K562 (cell line): ENCODE measurements around the gene RBMS3. TPM values are rescaled to one million over a fixed set of nuclear protein-coding genes. Genes with fewer than 3 reads are reported as not detected.

Source experiments
- ATAC-seq: fragments of 200-7000 bp; cut with Tn5 transposase; 3 replicates; pipeline ENCODE4 v1.9.1; 2020; ENCODE audit warnings: moderate library complexity
- BruUV-seq: library from RNA; stranded (reverse); fragments of 400-500 nt; replicated peaks from 2 replicates; lab custom pipeline; 2021; lab: Mats Ljungman, UMichigan
- CTCF ChIA-PET: fragments of 300-600 bp; formaldehyde crosslinking; extraction: SDS; loops from one replicate; lab custom pipeline; 2021; ENCODE audit warnings: low intra/inter-chr PET ratio; lab: Yijun Ruan, JAX
- POLR2A ChIA-PET: fragments of 300-600, 350-650 bp; sonication (Branson Sonifier 250); formaldehyde crosslinking; extraction: SDS; loops from one replicate; lab custom pipeline; 2021; ENCODE audit warnings: antibody characterized with exemption, inconsistent platforms; lab: Yijun Ruan, JAX
- DNase-seq, 4 experiments: peaks; one replicate each; pipeline versions ENCODE4 v3.0.0 to v3.0.0-alpha.2; 2011 to 2018; ENCODE audit warnings: low spot score in 3 of 4, mixed read lengths in 3 of 4; ENCODE audit errors: extremely low read depth in 1 of 4
- FAIRE-seq: peaks from 2 replicates; lab custom pipeline; 2011; peaks lifted over from hg19 to GRCh38; lab: Jason Lieb, UNC
- H2AFZ ChIP-seq: 2 replicates; pipeline ENCODE4 v1.6.0; 2011; ENCODE audit warnings: low read depth, low read length, control low read depth, inconsistent platforms
- H3K27ac ChIP-seq: fragments of 200-600 bp; 3 replicates; pipeline ENCODE4 v1.8.0; 2011; ENCODE audit warnings: low read depth, mild to moderate bottlenecking, control low read depth, inconsistent platforms, low read length, moderate library complexity, mixed read lengths; ENCODE audit errors: extremely low read depth
- H3K27me3 ChIP-seq, 2 experiments: fragments of 300-600 bp in 1 of 2; 2 replicates in 1 of 2; 3 replicates in 1 of 2; pipeline versions ENCODE4 v1.6.0 to v1.8.0; 2011; ENCODE audit warnings: inconsistent platforms in 2 of 2, low read length in 2 of 2, mild to moderate bottlenecking in 1 of 2, mixed read lengths in 1 of 2, moderate library complexity in 1 of 2; ENCODE audit not compliant: control insufficient read depth in 2 of 2, insufficient read depth in 2 of 2
- H3K36me3 ChIP-seq: fragments of 300-600 bp; 3 replicates; pipeline ENCODE4 v1.8.0; 2011; ENCODE audit warnings: mild to moderate bottlenecking, low read length, inconsistent platforms; ENCODE audit not compliant: control insufficient read depth, insufficient read depth
- H3K4me1 ChIP-seq, 2 experiments: fragments of 200-600 bp in 1 of 2; replicated peaks in 1 of 2; 2 replicates in 1 of 2; 3 replicates in 1 of 2; pipeline versions ENCODE4 v1.5.1 to v1.8.0; 2011; ENCODE audit warnings: inconsistent platforms in 2 of 2, low read length in 2 of 2, mild to moderate bottlenecking in 1 of 2, mixed read lengths in 1 of 2, moderate library complexity in 1 of 2; ENCODE audit not compliant: control insufficient read depth in 2 of 2, insufficient read depth in 2 of 2
- H3K4me2 ChIP-seq: 2 replicates; pipeline ENCODE4 v1.6.1; 2011; ENCODE audit warnings: low read length, control low read depth, inconsistent platforms, mixed read lengths; ENCODE audit not compliant: insufficient read depth
- H3K4me3 ChIP-seq: fragments of 200-600 bp; sonication (generic), shearing (Covaris generic); 2 replicates; pipeline ENCODE4 v1.5.1; 2016; ENCODE audit warnings: control low read depth, inconsistent platforms
- H3K79me2 ChIP-seq: fragments of 200-600 bp; 3 replicates; pipeline ENCODE4 v1.8.0; 2011; ENCODE audit warnings: low read length, inconsistent platforms; ENCODE audit not compliant: control insufficient read depth, insufficient read depth
- H3K9ac ChIP-seq, 2 experiments: 2 replicates each; pipeline versions ENCODE4 v1.6.0 to v1.6.1; 2011; ENCODE audit warnings: low read depth in 2 of 2, low read length in 2 of 2, control low read depth in 1 of 2, inconsistent platforms in 1 of 2, mild to moderate bottlenecking in 1 of 2, mixed read lengths in 1 of 2; ENCODE audit not compliant: insufficient read depth in 1 of 2
- H3K9me1 ChIP-seq: one replicate; pipeline ENCODE4 v1.6.0; 2011; ENCODE audit warnings: inconsistent platforms, mild to moderate bottlenecking, low read length, moderate library complexity; ENCODE audit not compliant: control insufficient read depth, insufficient read depth
- H3K9me3 ChIP-seq: replicated peaks from 2 replicates; pipeline ENCODE4 v1.5.1; 2011; ENCODE audit warnings: low read depth, low read length, inconsistent platforms; ENCODE audit not compliant: control insufficient read depth, insufficient read depth
- H4K20me1 ChIP-seq: replicated peaks from 2 replicates; pipeline ENCODE4 v1.6.1; 2011; ENCODE audit warnings: low read length, inconsistent platforms, mixed read lengths; ENCODE audit not compliant: control insufficient read depth, insufficient read depth
- CBFA2T3 ChIP-seq: fragments of 450-650 bp; IDR thresholded peaks from 2 replicates; pipeline ENCODE4 v1.6.1; 2017
- HMG20A ChIP-seq: fragments of 450-650 bp; formaldehyde crosslinking; conservative IDR thresholded peaks from 2 replicates; pipeline ENCODE4 v1.4.0; 2020; ENCODE audit warnings: mild to moderate bottlenecking, mixed read lengths
- SRSF9 ChIP-seq: fragments of 200-400 bp; formaldehyde crosslinking; IDR thresholded peaks from 2 replicates; pipeline ENCODE4 v1.6.1; 2017; ENCODE audit warnings: low read depth, low read length, borderline replicate concordance
- TFAM ChIP-seq: fragments of 250-450 bp; sonication (Bioruptor Pico); conservative IDR thresholded peaks from 2 replicates; pipeline ENCODE4 v1.5.0; 2021; ENCODE audit warnings: mild to moderate bottlenecking, moderate library complexity
- XRCC4 ChIP-seq: IDR thresholded peaks from one replicate; pipeline ENCODE4 v1.6.1; 2011; ENCODE audit not compliant: insufficient read depth, insufficient read length; ENCODE audit errors: extremely low read depth
- ZNF431 ChIP-seq: sonication (generic); formaldehyde crosslinking; IDR thresholded peaks from 2 replicates; pipeline ENCODE4 v1.8.0; 2022; ENCODE audit warnings: mild to moderate bottlenecking, missing genetic modification reagents
- WGBS: fragments of 100-300 bp; shearing (Covaris generic); methylation state at CpG from one replicate; pipeline ENCODE4 v1.1.6; 2016; ENCODE audit warnings: low coverage, mixed read lengths; ENCODE audit not compliant: insufficient coverage; ENCODE audit errors: missing lambda C conversion rate; 5-methylcytosine and 5-hydroxymethylcytosine counted together
- in situ Hi-C: fragments of 300-500 bp; cut with MboI; formaldehyde crosslinking; loops from 4 replicates; pipeline ENCODE4 v1.15.0; 2018; ENCODE audit warnings: inconsistent platforms, mixed read lengths
- intact Hi-C: fragments of 100-400 bp; cut with micrococcal nuclease; formaldehyde crosslinking; loops from 2 replicates; pipeline ENCODE4 v1.14.2; 2022
- polyA plus RNA-seq, 8 experiments: library from polyadenylated mRNA; depleted of rRNA in 4 of 8; stranded (reverse) in 5 of 8; unstranded in 3 of 8; fragments of >200 nt; fragmentation: Nextera tagmentation in 2 of 8; fragmentation: Illumina TruSeq in 1 of 8; extraction: Ambion mirVana in 2 of 8; extraction: Trizol in 1 of 8; gene quantifications; 2 replicates each; pipeline versions ENCODE4 v1.2.1 to v1.2.3, GENCODE V29; 2011 to 2014; ENCODE audit warnings: inconsistent platforms in 1 of 8, missing spikeins in 1 of 8
- total RNA-seq, 7 experiments: library from RNA; depleted of rRNA in 6 of 7; stranded (reverse); fragments of >200 nt in 6 of 7; fragmentation: Illumina TruSeq in 2 of 7; extraction: Trizol in 2 of 7; gene quantifications; 2 replicates each; pipeline versions ENCODE4 v1.2.1 to v1.2.3, GENCODE V29; 2011 to 2021; ENCODE audit warnings: low replicate concordance in 1 of 7
- TF ChIP-seq, protein P1 (sequence below), 2 experiments: fragments of 150-350 bp in 1 of 2; IDR thresholded peaks; 2 replicates each; pipeline ENCODE4 v1.6.1; 2012 to 2016; ENCODE audit warnings: low read depth in 2 of 2, low read length in 2 of 2, mild to moderate bottlenecking in 1 of 2, moderate library complexity in 1 of 2

The RBMS3 gene
- total and polyA plus RNA-seq, 9 of the 15 experiments (the other 6 are each of a cell fraction or from before 2014, with no cell fraction given) = 0.20 TPM; not detected in 8

DNA sequence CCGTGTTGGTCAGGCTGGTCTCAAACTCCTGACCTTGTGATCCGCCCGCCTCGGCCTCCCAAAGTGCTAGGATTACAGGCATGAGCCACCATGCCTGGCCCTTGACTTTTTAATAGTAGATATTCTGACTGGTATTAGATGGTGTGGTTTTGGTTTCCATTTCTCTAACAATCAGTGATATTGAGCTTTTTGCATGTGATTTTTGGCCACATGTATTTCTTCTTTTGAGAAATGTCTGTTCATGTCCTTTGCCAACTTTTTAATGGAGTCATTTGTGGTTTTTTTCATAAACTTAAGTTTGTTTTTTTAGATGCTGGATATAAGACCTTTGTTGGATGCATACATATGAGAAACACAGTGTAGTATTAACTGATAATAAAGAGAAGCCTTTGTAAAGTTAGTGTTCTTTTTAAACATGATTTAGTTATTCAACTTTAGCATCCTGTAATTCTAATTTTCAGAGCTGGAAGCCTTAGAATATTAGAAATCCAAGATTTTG, 280.8 kb downstream of the RBMS3 start:
- in situ Hi-C loops (no loop called here), intact Hi-C loops (no loop called here)
- no peaks in the 10 kb centered on the region for H3K36me3 ChIP-seq
- no peak overlapping the region for H3K27ac ChIP-seq
- no peak for ATAC-seq
- no peak overlapping the region for H2AFZ ChIP-seq
- H3K9me3 ChIP-seq = peaks cover 2% of the 10 kb centered on the region; the same call in 1 of the 2 replicates
- ChIA-PET CTCF (no interaction called here), POLR2A (no interaction called here)
- no peaks in the 10 kb centered on the region for H3K79me2 ChIP-seq
- no peaks in the 10 kb centered on the region for H4K20me1 ChIP-seq
- no peak overlapping the region for H3K9ac ChIP-seq
- no peaks in the 10 kb centered on the region for H3K9me1 ChIP-seq
- FAIRE-seq = no peak
- no peak overlapping the region for H3K4me2 ChIP-seq
- H3K4me3 ChIP-seq = no peak overlapping the region
- TF ChIP-seq XRCC4 (no peak), SRSF9 (no peak), CBFA2T3 (no peak), HMG20A (CRISPR knock-in tag) (no peak), ZNF431 (CRISPR knock-in tag) (no peak), TFAM (CRISPR knock-in tag) (no peak)
- TF ChIP-seq, protein P1, sequence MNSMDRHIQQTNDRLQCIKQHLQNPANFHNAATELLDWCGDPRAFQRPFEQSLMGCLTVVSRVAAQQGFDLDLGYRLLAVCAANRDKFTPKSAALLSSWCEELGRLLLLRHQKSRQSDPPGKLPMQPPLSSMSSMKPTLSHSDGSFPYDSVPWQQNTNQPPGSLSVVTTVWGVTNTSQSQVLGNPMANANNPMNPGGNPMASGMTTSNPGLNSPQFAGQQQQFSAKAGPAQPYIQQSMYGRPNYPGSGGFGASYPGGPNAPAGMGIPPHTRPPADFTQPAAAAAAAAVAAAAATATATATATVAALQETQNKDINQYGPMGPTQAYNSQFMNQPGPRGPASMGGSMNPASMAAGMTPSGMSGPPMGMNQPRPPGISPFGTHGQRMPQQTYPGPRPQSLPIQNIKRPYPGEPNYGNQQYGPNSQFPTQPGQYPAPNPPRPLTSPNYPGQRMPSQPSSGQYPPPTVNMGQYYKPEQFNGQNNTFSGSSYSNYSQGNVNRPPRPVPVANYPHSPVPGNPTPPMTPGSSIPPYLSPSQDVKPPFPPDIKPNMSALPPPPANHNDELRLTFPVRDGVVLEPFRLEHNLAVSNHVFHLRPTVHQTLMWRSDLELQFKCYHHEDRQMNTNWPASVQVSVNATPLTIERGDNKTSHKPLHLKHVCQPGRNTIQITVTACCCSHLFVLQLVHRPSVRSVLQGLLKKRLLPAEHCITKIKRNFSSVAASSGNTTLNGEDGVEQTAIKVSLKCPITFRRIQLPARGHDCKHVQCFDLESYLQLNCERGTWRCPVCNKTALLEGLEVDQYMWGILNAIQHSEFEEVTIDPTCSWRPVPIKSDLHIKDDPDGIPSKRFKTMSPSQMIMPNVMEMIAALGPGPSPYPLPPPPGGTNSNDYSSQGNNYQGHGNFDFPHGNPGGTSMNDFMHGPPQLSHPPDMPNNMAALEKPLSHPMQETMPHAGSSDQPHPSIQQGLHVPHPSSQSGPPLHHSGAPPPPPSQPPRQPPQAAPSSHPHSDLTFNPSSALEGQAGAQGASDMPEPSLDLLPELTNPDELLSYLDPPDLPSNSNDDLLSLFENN (IDR thresholded peaks at IDR 0.05; ENCODE audit: low read depth in 2 of 2, low read length in 2 of 2) = no peak
- no TSS peak for BruUV-seq
- 0% methylated on average over 3 of the region's 4 CpGs for WGBS
- H3K27me3 ChIP-seq = no peaks in the 10 kb centered on the region
- no peaks in the 10 kb centered on the region for H3K4me1 ChIP-seq
- DNase-seq = no peak
